Activated CD8-positive, alpha-beta T cell treated with anti-CD3 and anti-CD28 coated beads for 36 hours (primary cell): ENCODE results near the gene SLC16A8. TPM values are rescaled to one million over a fixed set of nuclear protein-coding genes. Genes with fewer than 3 reads are reported as not detected.
A peak's percentile ranks its signal among the peaks of the same experiment; 100 is the strongest.
"Not testable (repeated sequence)": the region's sequence is repeated elsewhere in the genome, so short reads cannot be mapped to it uniquely, and the experiment has no call there.

Source experiments
- ATAC-seq: fragments of 200-7000 bp; cut with Tn5 transposase; one replicate; pipeline ENCODE4 v1.10.0; 2021; ENCODE audit warnings: mild to moderate bottlenecking, moderate library complexity
- CTCF ChIA-PET: fragments of 350-600 bp; sonication (Branson Sonifier 250); formaldehyde crosslinking; loops from one replicate; lab custom pipeline; 2021; ENCODE audit warnings: antibody characterized with exemption; lab: Charles Lee
- POLR2A ChIA-PET: fragments of 350-600 bp; sonication (Branson Sonifier 250); formaldehyde crosslinking; loops from one replicate; lab custom pipeline; 2021; ENCODE audit warnings: antibody characterized with exemption; lab: Charles Lee
- DNase-seq: peaks from one replicate; pipeline ENCODE4 v3.0.0-alpha.2; 2020
- H3K27ac Mint-ChIP-seq: one replicate; pipeline ENCODE4 v1.8.0; 2021; ENCODE audit warnings: mild to moderate bottlenecking, mixed read lengths
- H3K27me3 Mint-ChIP-seq: one replicate; pipeline ENCODE4 v1.8.0; 2021; ENCODE audit warnings: mixed read lengths
- H3K36me3 Mint-ChIP-seq: one replicate; pipeline ENCODE4 v1.8.0; 2021; ENCODE audit warnings: low read depth, mixed read lengths
- H3K4me1 Mint-ChIP-seq: one replicate; pipeline ENCODE4 v1.8.0; 2021; ENCODE audit warnings: low read depth, mixed read lengths
- H3K4me3 Mint-ChIP-seq: one replicate; pipeline ENCODE4 v1.8.0; 2021; ENCODE audit warnings: mild to moderate bottlenecking, moderate library complexity, mixed read lengths
- H3K9me3 Mint-ChIP-seq: one replicate; pipeline ENCODE4 v1.8.0; 2021; ENCODE audit warnings: mixed read lengths
- CTCF ChIP-seq: fragments of 200-600 bp; IDR thresholded peaks from one replicate; pipeline ENCODE4 v1.8.0; 2022; ENCODE audit warnings: antibody characterized with exemption, mild to moderate bottlenecking
- intact Hi-C: fragments of 100-400 bp; cut with micrococcal nuclease; formaldehyde crosslinking; loops from one replicate; pipeline ENCODE4 v1.10.0; 2022
- total RNA-seq, 2 experiments: library from RNA; stranded (reverse); gene quantifications; one replicate each; pipeline ENCODE4 v1.2.3, GENCODE V29; 2021

Gene SLC16A8
- total RNA-seq, 2 experiments from 2014 or later, result not detected

GRCh38 chr22:38118182-38118581 lies 34.2 kb upstream of the SLC16A8 start:
- Mint-ChIP-seq H3K27ac (no peak overlapping the region), H3K4me3 (no peak overlapping the region), H3K36me3 (no peaks in the 10 kb centered on the region), H3K4me1 (no peaks in the 10 kb centered on the region), H3K9me3 (no peaks in the 10 kb centered on the region), H3K27me3 (no peaks in the 10 kb centered on the region)
- TF ChIP-seq CTCF, result no peak
- intact Hi-C loops, result no loop called here
- POLR2A ChIA-PET, result no interaction called here
- DNase-seq (no peak), ATAC-seq (no peak)
- CTCF ChIA-PET, result no interaction called here

- H3K36me3 Mint-ChIP-seq, H3K9me3 Mint-ChIP-seq, POLR2A ChIA-PET, H3K4me3 Mint-ChIP-seq, CTCF ChIA-PET, intact Hi-C loops, DNase-seq, H3K4me1 Mint-ChIP-seq, H3K27me3 Mint-ChIP-seq, H3K27ac Mint-ChIP-seq, ATAC-seq: not testable (repeated sequence)
Observed at GRCh38 chr22:38117556-38117955, 33.6 kb upstream of the SLC16A8 start.

- no peak for DNase-seq
- TF ChIP-seq CTCF, result no peak
- Mint-ChIP-seq H3K27ac (no peak overlapping the region), H3K27me3 (no peaks in the 10 kb centered on the region), H3K9me3 (no peaks in the 10 kb centered on the region), H3K36me3 (no peaks in the 10 kb centered on the region), H3K4me3 (no peak overlapping the region), H3K4me1 (no peaks in the 10 kb centered on the region)
- ATAC-seq, result no peak
- intact Hi-C loops, result no loop called here
- ChIA-PET POLR2A (interaction anchor here (0.7 to 1.6 kb wide), 2 partner anchors 90 to 1814 kb away, joined by 3 to 4 read pairs; no protein-coding TSS in a partner anchor), CTCF (interaction anchor here (0.5 to 3.9 kb wide), 11 partner anchors 9 to 237 kb away, joined by 3 to 24 read pairs (median 5); partner anchors contain the start of gene PICK1)
Observed at GRCh38 chr22:38115423-38116205, 31.6 kb upstream of the SLC16A8 start.

- Mint-ChIP-seq H3K36me3 (peaks cover under 1% of the 10 kb centered on the region), H3K4me3 (no peak overlapping the region), H3K4me1 (peaks cover 1% of the 10 kb centered on the region), H3K27ac (no peak overlapping the region), H3K9me3 (no peaks in the 10 kb centered on the region), H3K27me3 (no peaks in the 10 kb centered on the region)
- POLR2A ChIA-PET, result interaction anchor here (0.7 to 1.6 kb wide), 4 partner anchors 16 to 108 kb away, joined by 3 to 4 read pairs (median 4); no protein-coding TSS in a partner anchor
- peak; percentile 93 for ATAC-seq
- TF ChIP-seq CTCF, result peak; percentile 95
- CTCF ChIA-PET, result interaction anchor here (0.5 to 3.9 kb wide), 33 partner anchors 9 to 582 kb away, joined by 3 to 24 read pairs (median 4); partner anchors contain the start of genes MAFF and PICK1
- DNase-seq, result peak; percentile 87
- intact Hi-C loops, result no loop called here
Observed at GRCh38 chr22:38114484-38115398, 30.8 kb upstream of the SLC16A8 start.

GRCh38 chr22:38112381-38112780 lies 28.4 kb upstream of the SLC16A8 start:
- DNase-seq (no peak), ATAC-seq (no peak)
- peaks cover 2% of the 10 kb centered on the region for H3K4me1 Mint-ChIP-seq
- H3K4me3 Mint-ChIP-seq, result no peak overlapping the region
- H3K27ac Mint-ChIP-seq, result no peak overlapping the region
- TF ChIP-seq CTCF, result no peak
- H3K9me3 Mint-ChIP-seq, result no peaks in the 10 kb centered on the region
- ChIA-PET CTCF (interaction anchor here (1.1 to 3.9 kb wide), 3 partner anchors 13 to 117 kb away, joined by 3 to 23 read pairs (median 23); no protein-coding TSS in a partner anchor), POLR2A (interaction anchor here (0.7 kb wide), 1 partner anchor 140 kb away, joined by 5 read pairs; no protein-coding TSS in a partner anchor)
- peaks cover 2% of the 10 kb centered on the region for H3K36me3 Mint-ChIP-seq
- intact Hi-C loops, result no loop called here
- H3K27me3 Mint-ChIP-seq, result no peaks in the 10 kb centered on the region
